ENCODE results near the gene GDF9.

GDF9 gene, protein sequence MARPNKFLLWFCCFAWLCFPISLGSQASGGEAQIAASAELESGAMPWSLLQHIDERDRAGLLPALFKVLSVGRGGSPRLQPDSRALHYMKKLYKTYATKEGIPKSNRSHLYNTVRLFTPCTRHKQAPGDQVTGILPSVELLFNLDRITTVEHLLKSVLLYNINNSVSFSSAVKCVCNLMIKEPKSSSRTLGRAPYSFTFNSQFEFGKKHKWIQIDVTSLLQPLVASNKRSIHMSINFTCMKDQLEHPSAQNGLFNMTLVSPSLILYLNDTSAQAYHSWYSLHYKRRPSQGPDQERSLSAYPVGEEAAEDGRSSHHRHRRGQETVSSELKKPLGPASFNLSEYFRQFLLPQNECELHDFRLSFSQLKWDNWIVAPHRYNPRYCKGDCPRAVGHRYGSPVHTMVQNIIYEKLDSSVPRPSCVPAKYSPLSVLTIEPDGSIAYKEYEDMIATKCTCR

GRCh38 chr5:132866342-132867045, at the start of gene GDF9, which contains the start of gene UQCRQ:
Gene GDF9 (minus strand): TSS chr5:132866469. CDS start chr5:132864533, 1,936 bp downstream.
Gene UQCRQ (plus strand): TSS chr5:132866642. CDS start chr5:132866882, 240 bp downstream.
- H3K27ac ChIP-seq: peak within 1 kb of the TSS; percentile 72
- peak; percentile 99 for DNase-seq (ENCODE audit: low read depth, low spot score)

DNA sequence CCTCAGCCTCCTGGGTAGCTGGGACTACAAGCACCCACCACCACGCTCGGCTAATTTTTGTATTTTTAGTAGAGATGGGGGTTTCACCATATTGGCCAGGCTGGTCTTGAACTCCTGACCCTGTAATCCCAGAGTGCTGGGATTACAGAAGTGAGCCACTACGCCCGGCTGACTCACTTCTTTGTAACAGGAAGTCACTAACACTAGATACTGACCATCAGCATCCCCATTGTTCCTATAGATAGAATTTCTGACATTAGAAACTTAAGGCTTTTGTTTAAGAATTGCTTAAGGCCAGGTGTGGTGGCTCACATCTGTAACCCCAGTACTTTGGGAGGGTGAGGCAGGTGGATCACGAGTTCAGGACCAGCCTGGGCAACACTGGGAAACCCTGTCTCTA, 49.4 kb upstream of the GDF9 start:
- no peak for DNase-seq (ENCODE audit: low read depth, low spot score)
- H3K27ac ChIP-seq: peak overlapping the region; percentile 75

- no peak overlapping the region for H3K27ac ChIP-seq
- no peak for DNase-seq (ENCODE audit: low read depth, low spot score)
Observed at GRCh38 chr5:132909702-132910101, 43.4 kb upstream of the GDF9 start.

- DNase-seq (ENCODE audit: low read depth, low spot score): no peak
Observed at GRCh38 chr5:132907161-132907560, 40.9 kb upstream of the GDF9 start.

GRCh38 chr5:132905938-132906337, 39.7 kb upstream of the GDF9 start:
- peak overlapping the region; percentile 3 for H3K27ac ChIP-seq
- DNase-seq (ENCODE audit: low read depth, low spot score): peak; percentile 73

More at GRCh38 chr5:132907161-132907560, 40.9 kb upstream of the GDF9 start:
- H3K27ac ChIP-seq: peak overlapping the region; percentile 3

DNA sequence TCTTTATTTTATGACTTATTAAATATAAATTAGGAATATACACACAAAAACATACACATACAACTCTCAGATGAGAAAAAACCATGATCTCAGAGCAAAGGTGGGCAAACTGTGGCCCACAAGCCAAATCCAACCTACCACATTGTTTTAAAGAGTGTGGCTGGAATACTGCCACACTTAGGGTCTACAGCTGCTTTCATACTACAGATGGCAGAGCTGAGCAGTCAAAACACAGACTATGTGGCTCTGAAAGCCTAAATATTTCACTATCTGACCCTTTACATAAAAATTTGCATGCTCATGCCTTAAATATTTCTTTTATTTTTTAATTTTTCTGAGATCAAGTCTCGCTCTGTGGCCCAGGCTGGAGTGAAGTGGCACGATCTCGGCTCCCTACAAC, 35.5 kb upstream of the GDF9 start:
- no peak for DNase-seq (ENCODE audit: low read depth, low spot score)
- no peak overlapping the region for H3K27ac ChIP-seq

- H3K27ac ChIP-seq: no peak overlapping the region
- no peak for DNase-seq (ENCODE audit: low read depth, low spot score)
Observed at GRCh38 chr5:132901036-132901435, 34.8 kb upstream of the GDF9 start.

- DNase-seq (ENCODE audit: low read depth, low spot score): no peak
- no peak overlapping the region for H3K27ac ChIP-seq
Observed at GRCh38 chr5:132898094-132898493, 31.8 kb upstream of the GDF9 start.

GRCh38 chr5:132896685-132897084, 30.4 kb upstream of the GDF9 start:
- no peak for DNase-seq (ENCODE audit: low read depth, low spot score)

DNA sequence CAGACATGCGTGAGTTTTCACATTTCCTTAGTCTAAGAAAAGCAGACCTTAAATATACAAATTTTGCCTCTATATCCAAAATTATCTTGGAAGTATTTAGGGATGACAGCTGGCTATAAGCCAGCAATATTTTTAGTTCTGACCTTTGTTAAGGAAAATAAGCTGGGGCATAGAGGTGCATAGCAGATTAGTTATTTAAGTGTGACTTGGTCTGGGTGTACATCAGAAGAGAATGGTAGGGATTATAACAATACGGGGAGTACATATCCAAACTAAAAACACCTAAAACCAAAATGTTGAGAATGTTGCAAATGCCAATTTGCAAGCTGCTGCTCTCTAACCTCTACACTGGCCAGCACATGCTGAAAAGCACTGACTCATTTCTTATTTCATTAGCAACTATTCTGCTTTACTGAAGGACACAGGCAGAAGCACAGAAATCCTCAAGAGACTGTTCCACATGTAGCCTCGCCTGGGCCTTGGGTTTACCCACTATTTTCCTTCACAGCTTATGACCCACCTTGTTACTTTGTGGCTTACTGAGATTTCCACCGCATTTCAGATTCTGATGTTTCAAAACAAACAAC, 29.5 kb upstream of the GDF9 start:
- no peak overlapping the region for H3K27ac ChIP-seq
- no peak for DNase-seq (ENCODE audit: low read depth, low spot score)

More at GRCh38 chr5:132896685-132897084, 30.4 kb upstream of the GDF9 start:
- H3K27ac ChIP-seq: no peak overlapping the region

DNA sequence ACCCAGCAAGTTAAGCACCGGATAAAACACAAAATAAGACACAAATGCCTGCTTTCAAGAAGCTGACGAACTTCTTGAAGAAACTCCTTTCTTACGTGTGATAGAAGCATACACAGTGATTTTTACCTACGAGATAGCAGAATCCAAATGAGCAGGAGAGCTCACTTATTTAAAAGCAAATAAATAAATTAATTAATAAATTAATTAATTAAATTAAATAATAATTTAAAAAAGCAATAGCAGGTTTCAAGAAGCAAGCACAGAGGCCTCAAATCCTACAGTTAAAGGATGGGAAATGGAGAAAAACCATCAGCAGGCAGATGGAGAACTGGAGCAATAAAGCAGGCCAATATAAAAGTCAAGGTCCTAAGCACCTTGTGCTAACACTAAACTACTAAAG, 24.5 kb upstream of the GDF9 start:
- DNase-seq (ENCODE audit: low read depth, low spot score): no peak
- H3K27ac ChIP-seq: no peak overlapping the region

DNA sequence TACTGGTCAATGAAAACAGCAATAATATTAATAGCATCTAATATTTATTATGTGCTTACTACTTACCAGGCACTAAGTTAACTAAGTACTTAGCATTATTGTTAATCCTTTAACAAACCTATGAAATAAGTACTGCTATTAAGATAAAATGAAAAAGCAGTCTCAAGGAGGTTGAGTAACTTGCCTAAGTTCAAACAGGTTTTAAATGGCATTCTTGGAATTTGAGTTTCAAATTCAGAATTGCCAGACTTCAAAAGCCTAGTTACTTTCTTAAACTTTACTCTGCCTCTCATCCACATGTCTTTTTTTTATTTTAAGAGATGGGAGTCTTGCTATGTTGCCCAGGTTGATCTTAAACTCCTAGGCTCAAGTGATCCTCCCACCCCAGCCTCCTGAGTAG, 23.2 kb upstream of the GDF9 start:
- DNase-seq (ENCODE audit: low read depth, low spot score): no peak
- H3K27ac ChIP-seq: no peak overlapping the region

DNA sequence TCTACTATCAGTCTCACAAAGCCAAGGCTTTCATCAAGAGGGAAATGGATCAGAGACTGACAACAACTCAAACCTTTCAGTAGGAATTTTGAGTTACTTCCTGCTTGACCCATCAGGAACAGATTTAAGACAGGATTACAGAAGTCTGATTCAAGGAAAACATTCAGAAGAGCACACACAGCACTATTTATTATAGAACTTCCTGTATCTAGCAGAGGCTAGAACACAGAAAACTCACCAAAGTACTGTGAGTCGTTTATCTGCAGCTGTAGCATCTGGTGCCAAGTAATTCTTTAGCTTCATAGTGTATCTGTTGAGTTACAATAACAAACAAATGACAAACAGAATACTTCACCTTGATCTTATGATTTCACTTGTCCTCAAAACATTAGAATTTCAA, 21.0 kb upstream of the GDF9 start:
- no peak overlapping the region for H3K27ac ChIP-seq
- no peak for DNase-seq (ENCODE audit: low read depth, low spot score)

DNA sequence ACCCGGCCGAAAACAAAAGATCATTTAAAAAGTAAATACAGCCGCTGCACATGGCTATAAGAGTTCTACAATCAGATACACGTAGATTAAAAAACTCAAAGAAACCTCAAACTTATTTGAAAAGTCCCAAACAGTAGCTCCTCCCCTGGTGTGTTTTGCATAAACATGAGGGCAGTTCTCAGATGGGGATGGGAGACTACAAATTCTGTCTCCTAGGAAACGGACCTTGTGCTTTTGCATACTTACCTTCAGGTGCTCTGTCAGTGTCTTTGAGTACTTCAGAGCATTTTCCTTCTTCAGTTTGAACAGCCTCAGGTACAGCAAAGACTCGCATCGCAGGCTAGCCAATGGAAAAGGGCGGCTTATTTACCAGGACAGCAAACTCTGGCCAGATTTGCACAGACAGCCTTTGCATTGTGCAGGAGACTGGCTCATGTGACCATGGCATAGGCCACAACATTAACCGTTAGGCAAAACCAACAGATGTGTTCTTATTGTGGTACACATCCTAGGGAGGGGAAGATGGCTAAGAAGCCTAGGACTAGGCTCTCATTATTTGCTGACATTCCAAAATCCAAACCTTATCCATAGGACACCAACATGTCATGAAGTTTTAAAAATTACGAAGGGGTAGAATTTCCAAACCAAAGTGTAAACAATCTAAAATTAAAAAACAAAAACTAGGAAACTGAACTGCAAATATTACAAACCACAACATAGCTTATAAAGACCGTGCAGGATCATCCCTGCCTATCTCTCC, 20.0 kb upstream of the GDF9 start:
- DNase-seq (ENCODE audit: low read depth, low spot score): no peak
- H3K27ac ChIP-seq: no peak overlapping the region

DNA sequence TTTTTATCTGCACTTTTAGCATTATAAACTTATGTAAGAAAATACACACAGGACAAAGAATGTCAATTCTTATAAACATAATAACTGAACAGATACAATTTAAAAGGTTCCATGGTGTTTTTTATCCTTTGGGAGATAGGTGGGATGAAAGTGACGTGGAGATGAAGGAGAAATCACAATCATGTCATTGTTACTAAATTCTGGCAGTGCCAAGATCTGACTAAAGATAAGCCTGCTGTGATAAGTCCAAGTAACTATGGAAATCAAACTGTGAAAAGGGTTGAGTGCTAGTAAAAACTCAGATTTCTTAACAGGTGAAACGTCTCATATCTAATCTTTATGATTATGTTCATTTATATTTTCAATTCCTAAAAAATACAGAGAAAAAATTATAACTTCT, 18.3 kb upstream of the GDF9 start:
- DNase-seq (ENCODE audit: low read depth, low spot score): no peak

GRCh38 chr5:132883261-132883834, 17.1 kb upstream of the GDF9 start:
- no peak for DNase-seq (ENCODE audit: low read depth, low spot score)
- no peak overlapping the region for H3K27ac ChIP-seq

More for the DNA sequence above, 18.3 kb upstream of the GDF9 start:
- H3K27ac ChIP-seq: no peak overlapping the region

DNA sequence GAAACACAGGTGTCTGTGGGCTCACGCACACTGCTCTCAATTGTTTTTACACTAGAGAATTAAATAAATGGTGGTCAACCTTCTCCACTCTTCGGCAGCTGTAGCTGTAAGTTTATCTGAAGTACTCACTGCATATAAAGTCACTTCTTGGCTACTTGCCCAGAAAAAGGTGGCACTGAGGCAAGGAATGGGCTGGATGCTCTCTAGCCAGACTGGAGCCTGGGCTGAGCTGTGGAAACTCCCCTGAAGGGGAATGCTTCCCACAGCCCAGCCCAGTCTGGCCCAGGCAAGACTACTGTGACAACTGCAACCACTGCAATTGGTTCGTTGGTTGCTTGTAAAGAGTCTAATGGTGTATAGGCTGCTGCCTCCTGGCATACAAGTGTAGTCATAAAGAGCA, 11.7 kb upstream of the GDF9 start:
- H3K27ac ChIP-seq: no peak overlapping the region
- no peak for DNase-seq (ENCODE audit: low read depth, low spot score)

- no peak for DNase-seq (ENCODE audit: low read depth, low spot score)
- no peak overlapping the region for H3K27ac ChIP-seq
Observed at GRCh38 chr5:132877466-132877865, 11.2 kb upstream of the GDF9 start.

DNA sequence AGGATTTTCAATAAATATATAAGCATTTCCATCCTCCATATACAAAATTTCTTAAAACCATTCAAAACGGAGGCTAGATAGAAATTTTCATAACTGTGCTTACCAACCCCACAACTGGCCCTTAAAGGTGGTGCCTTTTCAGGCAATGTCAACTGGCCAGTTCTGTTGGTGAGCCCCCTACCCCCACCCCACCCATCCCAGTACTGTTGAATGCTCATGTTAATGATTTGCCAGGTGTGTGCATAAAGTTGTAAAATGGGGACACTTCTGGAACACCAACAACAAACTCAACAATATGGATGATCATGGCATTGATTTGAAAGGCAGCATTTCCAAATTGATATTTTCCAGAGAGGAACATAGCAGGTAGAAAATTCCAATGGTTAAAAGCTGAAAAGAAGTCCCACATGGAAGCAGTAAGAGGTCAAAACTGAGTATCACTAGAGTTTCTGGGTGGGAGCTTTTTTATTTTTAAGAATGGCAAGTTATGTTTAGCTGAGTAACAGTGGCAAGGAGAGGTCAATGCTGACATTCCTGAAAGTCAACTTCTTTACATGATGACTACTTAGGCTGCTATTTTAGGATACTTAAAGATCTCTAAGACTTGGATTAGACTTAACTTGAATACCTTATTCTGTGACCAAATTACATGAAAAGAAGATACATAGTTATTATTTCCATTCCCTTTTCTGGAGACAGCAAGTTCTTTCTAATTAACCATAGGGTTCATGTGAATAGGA, 9.9 kb upstream of the GDF9 start:
- no peak for DNase-seq (ENCODE audit: low read depth, low spot score)
- H3K27ac ChIP-seq: no peak overlapping the region

Data from epithelial cell of prostate (primary cell).